Heart left ventricle (tissue), 16 donors: ENCODE results near the gene ARHGAP15. TPM values are rescaled to one million over a fixed set of nuclear protein-coding genes. Genes with fewer than 3 reads are reported as not detected.

Source experiments
- ATAC-seq, 4 donors: fragments of 200-7000 bp; cut with Tn5 transposase; one replicate each; pipeline ENCODE4 v1.9.1; 2020 to 2022; ENCODE audit warnings: moderate library complexity in 4 of 4, mild to moderate bottlenecking in 3 of 4, moderate number of reproducible peaks in 1 of 4
- DNase-seq, 5 donors: peaks; one replicate each; pipeline ENCODE4 v3.0.0-alpha.2; 2020
- H3K27ac ChIP-seq, 12 donors: fragments of 200-600 bp; sonication (generic) in 4 of 12; one replicate each; pipeline versions ENCODE4 v1.5.0 to v1.8.0; 2016 to 2022; ENCODE audit warnings: mild to moderate bottlenecking in 2 of 12
- H3K27me3 ChIP-seq, 9 donors: fragments of 200-600 bp; sonication (generic) in 2 of 9; one replicate each; pipeline versions ENCODE4 v1.5.1 to v1.8.0; 2016 to 2022; ENCODE audit warnings: mild to moderate bottlenecking in 3 of 9
- H3K36me3 ChIP-seq, 9 donors: fragments of 200-600 bp; sonication (generic) in 2 of 9; one replicate each; pipeline versions ENCODE4 v1.5.0 to v1.8.0; 2018 to 2022; ENCODE audit warnings: mild to moderate bottlenecking in 2 of 9
- H3K4me1 ChIP-seq, 12 donors: fragments of 200-600 bp; sonication (generic) in 4 of 12; one replicate each; pipeline versions ENCODE4 v1.5.0 to v1.8.0; 2016 to 2022; ENCODE audit warnings: mild to moderate bottlenecking in 3 of 12
- H3K4me3 ChIP-seq, 12 donors: fragments of 200-600 bp; sonication (generic) in 4 of 12; one replicate each; pipeline versions ENCODE4 v1.5.0 to v1.8.0; 2017 to 2022; ENCODE audit warnings: mild to moderate bottlenecking in 9 of 12, moderate library complexity in 4 of 12
- H3K9me3 ChIP-seq, 12 donors: fragments of 200-600 bp; sonication (generic) in 4 of 12; one replicate each; pipeline versions ENCODE4 v1.5.0 to v1.8.0; 2016 to 2022; ENCODE audit warnings: mild to moderate bottlenecking in 1 of 12
- CTCF ChIP-seq, 12 donors: fragments of 200-600 bp; sonication (generic) in 4 of 12; IDR thresholded peaks; one replicate each; pipeline versions ENCODE4 v1.5.0 to v1.8.0; 2018 to 2022; ENCODE audit warnings: antibody characterized with exemption in 12 of 12, mild to moderate bottlenecking in 5 of 12
- POLR2A ChIP-seq, 2 donors: fragments of 450-650 bp; IDR thresholded peaks; one replicate each; pipeline ENCODE4 v1.6.1; 2017; ENCODE audit warnings: antibody characterized with exemption in 2 of 2, mild to moderate bottlenecking in 2 of 2, moderate library complexity in 2 of 2
- WGBS, 4 donors: extraction: QIAGEN DNeasy Blood & Tissue Kit in 2 of 4; methylation state at CpG; one replicate each; pipeline versions ENCODE4 v1.1.5 to v1.1.7; 2013 to 2018; 5-methylcytosine and 5-hydroxymethylcytosine counted together
- intact Hi-C, 10 donors: fragments of 100-400 bp; cut with DNase I; formaldehyde crosslinking; loops; one replicate each; pipeline versions ENCODE4 v1.11.1 to v1.14.2; 2022
- polyA plus RNA-seq, 2 donors: library from polyadenylated mRNA; stranded (reverse); fragments of 200-250 nt; gene quantifications; one replicate each; pipeline ENCODE4 v1.2.3, GENCODE V29; 2013
- total RNA-seq, 9 donors: library from RNA; depleted of rRNA in 2 of 9; stranded (reverse); fragments of >200 nt in 2 of 9; fragmentation: NEBNext Ultra II Directional in 3 of 9; extraction: Animal tissue kit (Norgen Biotek cat#: 25700) in 3 of 9; gene quantifications; one replicate each; pipeline versions ENCODE4 v1.1.0 to v1.2.4, GENCODE V29; 2016 to 2023
- donor health status: ischemic (EF 13 %, LVEDD 7.1; RV severe dilation, severe dysfunction).
- donor health status: healthy with polysubstance abuse.
- donor health status: DM: no; HTN: yes; CAD: no.
- donor health status: DM: no; HTN: no; CAD: no.
- donor health status: ischemic (EF 25% LVEDD 6.9; RV normal size, moderate dysfunction).
- donor health status: ischemic (EF 25% LVEDD 5.7; RV mildly dilated, moderate dysfunction).
- donor health status: healthy.
- donor health status: DM: yes; HTN: yes; CAD: no.
- donor health status: ischemic (EF 35%, LVEDD 5.7; RV mildly dilated, moderate dysfunction).
- donor health status: nonischemic (EF 11% LVEDD 7.7; RV severe dilation, severe dysfunction).
- donor health status: DM: yes; HTN: yes; CAD: no.
- donor health status: PGD.
- donor health status: ischemic (EF 29% LVEDD 5.4; RV normal size, mild dysfunction).
- donor health status: nonischemic (EF 23%, LVEDD 6.1; RV moderate dilation, normal function).

ARHGAP15 gene
- total and polyA plus RNA-seq, 11 donors = 1.3 to 8.7 (median 3.3) TPM

GRCh38 chr2:143148011-143148410 lies 18.8 kb downstream of the ARHGAP15 start:
- intact Hi-C loops = no loop called here
- no peaks in the 10 kb centered on the region for H3K36me3 ChIP-seq
- no peak overlapping the region for H3K27ac ChIP-seq
- no peak for DNase-seq
- peaks cover 0 to 69% (median 0%) of the 10 kb centered on the region in 12 donors for H3K4me1 ChIP-seq
- H3K9me3 ChIP-seq = no peaks in the 10 kb centered on the region
- H3K4me3 ChIP-seq = no peak overlapping the region
- TF ChIP-seq POLR2A (IDR thresholded peaks at IDR 0.05) = no peak
- no peak for TF ChIP-seq CTCF (IDR thresholded peaks at IDR 0.05)
- ATAC-seq = no peak
- H3K27me3 ChIP-seq = peaks cover 0 to 8% (median 0%) of the 10 kb centered on the region in 9 donors

DNA sequence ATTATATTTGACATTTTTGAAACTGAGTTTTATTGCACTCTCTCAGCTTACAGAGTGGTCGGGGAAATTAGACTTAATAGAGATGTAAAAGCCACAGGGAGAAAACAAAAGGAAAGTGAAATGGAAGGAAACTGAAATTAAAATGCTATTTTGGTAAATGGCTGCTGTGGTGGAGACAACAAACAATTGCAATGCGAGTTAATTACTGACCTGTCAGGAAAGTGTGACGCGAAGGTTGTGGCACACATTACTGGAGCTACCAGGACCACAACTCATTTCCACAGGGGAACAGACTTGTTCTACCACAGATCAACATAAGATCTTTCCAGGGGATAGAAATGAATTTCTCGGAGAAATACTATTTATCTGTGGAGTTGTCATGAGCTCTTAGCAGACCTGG lies 19.5 kb downstream of the ARHGAP15 start:
- no peaks in the 10 kb centered on the region for H3K9me3 ChIP-seq
- 83 to 87% (median 84%) methylated on average over 5 of the region's 5 CpGs for WGBS, 4 donors
- H3K27me3 ChIP-seq = peaks cover 0 to 8% (median 0%) of the 10 kb centered on the region in 9 donors
- H3K27ac ChIP-seq = no peak overlapping the region
- ATAC-seq (no peak), DNase-seq (no peak)
- H3K36me3 ChIP-seq = no peaks in the 10 kb centered on the region
- no peak overlapping the region for H3K4me3 ChIP-seq
- no peak for TF ChIP-seq CTCF (IDR thresholded peaks at IDR 0.05)
- no peak for TF ChIP-seq POLR2A (IDR thresholded peaks at IDR 0.05)
- intact Hi-C loops = no loop called here
- H3K4me1 ChIP-seq = peaks cover 0 to 74% (median 0%) of the 10 kb centered on the region in 12 donors

GRCh38 chr2:143150287-143150686 lies 21.1 kb downstream of the ARHGAP15 start:
- no peak for TF ChIP-seq CTCF (IDR thresholded peaks at IDR 0.05)
- TF ChIP-seq POLR2A (IDR thresholded peaks at IDR 0.05) = no peak
- Histone ChIP-seq H3K27me3 (peaks cover 0 to 8% (median 0%) of the 10 kb centered on the region in 9 donors), H3K4me1 (peaks cover 0 to 79% (median 0%) of the 10 kb centered on the region in 12 donors), H3K27ac (peak overlapping the region in 1 of 12 donors; percentile 59), H3K9me3 (no peaks in the 10 kb centered on the region), H3K36me3 (no peaks in the 10 kb centered on the region), H3K4me3 (no peak overlapping the region)
- peak in 1 of 4 donors; percentile 36 for ATAC-seq
- intact Hi-C loops = no loop called here
- 66 to 73% (median 69%) methylated on average over 4 of the region's 4 CpGs for WGBS, 4 donors
- no peak for DNase-seq

- Histone ChIP-seq H3K27ac (peak overlapping the region in 1 of 12 donors; percentile 59), H3K4me1 (peaks cover 0 to 75% (median 0%) of the 10 kb centered on the region in 12 donors), H3K4me3 (no peak overlapping the region), H3K9me3 (no peaks in the 10 kb centered on the region), H3K36me3 (no peaks in the 10 kb centered on the region), H3K27me3 (peaks cover 0 to 8% (median 0%) of the 10 kb centered on the region in 9 donors)
- intact Hi-C loops = no loop called here
- 77 to 90% (median 88%) methylated on average over 1 of the region's 1 CpG for WGBS, 4 donors
- DNase-seq = no peak
- no peak for TF ChIP-seq POLR2A (IDR thresholded peaks at IDR 0.05)
- no peak for TF ChIP-seq CTCF (IDR thresholded peaks at IDR 0.05)
- ATAC-seq = no peak
Measured at GRCh38 chr2:143151111-143151752, 22.0 kb downstream of the ARHGAP15 start.
